H9 (cell line): ENCODE results near the gene ZBED2. TPM values are rescaled to one million over a fixed set of nuclear protein-coding genes. Genes with fewer than 3 reads are reported as not detected.

Experiments
- DNase-seq: peaks from one replicate; pipeline ENCODE4 v3.0.0-alpha.2; 2017
- H2AFZ ChIP-seq: one replicate; pipeline ENCODE4 v1.6.1; 2013; ENCODE audit warnings: mild to moderate bottlenecking, low read length, control low read depth, moderate library complexity
- H2AK5ac ChIP-seq: 2 replicates; pipeline ENCODE4 v1.6.1; 2013; ENCODE audit warnings: low read length, control low read depth, mixed read lengths; ENCODE audit not compliant: insufficient read length
- H2BK120ac ChIP-seq: one replicate; pipeline ENCODE4 v1.6.1; 2013; ENCODE audit warnings: low read depth, mild to moderate bottlenecking, low read length, control low read depth, inconsistent platforms; ENCODE audit not compliant: poor library complexity, severe bottlenecking
- H2BK12ac ChIP-seq: 2 replicates; pipeline ENCODE4 v1.6.1; 2013; ENCODE audit warnings: low read length, control low read depth, mixed read lengths, low read depth; ENCODE audit not compliant: insufficient read length
- H2BK15ac ChIP-seq: 2 replicates; pipeline ENCODE4 v1.6.1; 2013; ENCODE audit warnings: low read depth, low read length, control low read depth
- H2BK20ac ChIP-seq: one replicate; pipeline ENCODE4 v1.6.1; 2013; ENCODE audit warnings: low read depth, mild to moderate bottlenecking, low read length, control low read depth, inconsistent platforms; ENCODE audit not compliant: poor library complexity, severe bottlenecking
- H2BK5ac ChIP-seq: 2 replicates; pipeline ENCODE4 v1.6.1; 2013; ENCODE audit warnings: low read length, control low read depth, mixed read lengths; ENCODE audit not compliant: insufficient read length
- H3K14ac ChIP-seq: 2 replicates; pipeline ENCODE4 v1.6.1; 2013; ENCODE audit warnings: low read length, control low read depth; ENCODE audit not compliant: insufficient read depth
- H3K18ac ChIP-seq: 2 replicates; pipeline ENCODE4 v1.6.1; 2013; ENCODE audit warnings: low read depth, mild to moderate bottlenecking, mixed read lengths, low read length, control low read depth; ENCODE audit not compliant: insufficient read length
- H3K23ac ChIP-seq: 2 replicates; pipeline ENCODE4 v1.6.1; 2013; ENCODE audit warnings: low read length, control low read depth, mixed read lengths, low read depth; ENCODE audit not compliant: insufficient read length
- H3K23me2 ChIP-seq: 2 replicates; pipeline ENCODE4 v1.6.1; 2013; ENCODE audit warnings: low read depth, mild to moderate bottlenecking, mixed read lengths, low read length, control low read depth; ENCODE audit not compliant: insufficient read length, poor library complexity, severe bottlenecking
- H3K27ac ChIP-seq: 2 replicates; pipeline ENCODE4 v1.5.1; 2013; ENCODE audit warnings: low read length, control low read depth, mixed read lengths, low read depth; ENCODE audit not compliant: insufficient read length
- H3K27me3 ChIP-seq: 2 replicates; pipeline ENCODE4 v1.6.1; 2013; ENCODE audit warnings: low read length, control low read depth, inconsistent platforms; ENCODE audit not compliant: insufficient read depth
- H3K4ac ChIP-seq: 2 replicates; pipeline ENCODE4 v1.6.1; 2013; ENCODE audit warnings: low read depth, mild to moderate bottlenecking, control low read depth, inconsistent platforms, low read length, moderate library complexity
- H3K4me1 ChIP-seq: 2 replicates; pipeline ENCODE4 v1.6.1; 2013; ENCODE audit warnings: low read length, control low read depth, inconsistent platforms; ENCODE audit not compliant: insufficient read depth
- H3K4me2 ChIP-seq: 2 replicates; pipeline ENCODE4 v1.6.1; 2013; ENCODE audit warnings: low read length, control low read depth, mixed read lengths; ENCODE audit not compliant: insufficient read length, insufficient read depth
- H3K56ac ChIP-seq: 2 replicates; pipeline ENCODE4 v1.6.1; 2013; ENCODE audit warnings: low read depth, mild to moderate bottlenecking, mixed read lengths, low read length, control low read depth; ENCODE audit not compliant: insufficient read length
- H3K79me1 ChIP-seq: 2 replicates; pipeline ENCODE4 v1.6.1; 2013; ENCODE audit warnings: low read depth, mild to moderate bottlenecking, moderate library complexity, low read length, control low read depth, inconsistent platforms; ENCODE audit not compliant: insufficient read depth, poor library complexity, severe bottlenecking
- H3K79me2 ChIP-seq: 2 replicates; pipeline ENCODE4 v1.6.1; 2013; ENCODE audit warnings: low read length, control low read depth, inconsistent platforms; ENCODE audit not compliant: insufficient read depth
- H3K9ac ChIP-seq: 2 replicates; pipeline ENCODE4 v1.6.1; 2013; ENCODE audit warnings: low read length, control low read depth, mixed read lengths; ENCODE audit not compliant: insufficient read length; ENCODE audit errors: extremely low read depth
- H3K9me3 ChIP-seq: one replicate; pipeline ENCODE4 v1.6.1; 2013; ENCODE audit warnings: low read depth, low read length, inconsistent platforms; ENCODE audit not compliant: control insufficient read depth
- H3T11ph ChIP-seq: one replicate; pipeline ENCODE4 v1.6.1; 2013; ENCODE audit warnings: mild to moderate bottlenecking, low read length, control low read depth, inconsistent platforms
- H4K20me1 ChIP-seq: one replicate; pipeline ENCODE4 v1.6.1; 2013; ENCODE audit not compliant: control insufficient read depth, insufficient read length, insufficient read depth
- H4K5ac ChIP-seq: 2 replicates; pipeline ENCODE4 v1.6.1; 2013; ENCODE audit warnings: low read depth, mild to moderate bottlenecking, mixed read lengths, low read length, control low read depth; ENCODE audit not compliant: insufficient read length
- H4K8ac ChIP-seq: replicated peaks from 2 replicates; pipeline ENCODE4 v1.6.1; 2013; ENCODE audit warnings: low read length, control low read depth, mixed read lengths, low read depth; ENCODE audit not compliant: insufficient read length
- H4K91ac ChIP-seq: 2 replicates; pipeline ENCODE4 v1.6.1; 2013; ENCODE audit warnings: low read depth, mild to moderate bottlenecking, moderate library complexity, mixed read lengths, low read length, control low read depth; ENCODE audit not compliant: insufficient read length
- H3K27ac Mint-ChIP-seq, 3 experiments: 2 replicates in 2 of 3; 3 replicates in 1 of 3; pipeline ENCODE4 v1.8.0; 2020 to 2021; ENCODE audit warnings: mixed read lengths in 3 of 3, mild to moderate bottlenecking in 1 of 3, moderate library complexity in 1 of 3
- H3K27me3 Mint-ChIP-seq: 2 replicates; pipeline ENCODE4 v1.8.0; 2021; ENCODE audit warnings: low read depth, mild to moderate bottlenecking, moderate library complexity, mixed read lengths
- H3K36me3 Mint-ChIP-seq, 3 experiments: 2 replicates in 2 of 3; 3 replicates in 1 of 3; pipeline ENCODE4 v1.8.0; 2020 to 2021; ENCODE audit warnings: low read depth in 3 of 3, mixed read lengths in 3 of 3; ENCODE audit not compliant: insufficient read depth in 1 of 3
- H3K4me1 Mint-ChIP-seq, 2 experiments: 2 replicates each; pipeline ENCODE4 v1.8.0; 2020; ENCODE audit warnings: mixed read lengths in 2 of 2
- H3K4me3 Mint-ChIP-seq, 2 experiments: 2 replicates in 1 of 2; 3 replicates in 1 of 2; pipeline ENCODE4 v1.8.0; 2020 to 2021; ENCODE audit warnings: mild to moderate bottlenecking in 2 of 2, mixed read lengths in 2 of 2, moderate library complexity in 1 of 2
- H3K9me3 Mint-ChIP-seq, 2 experiments: 2 replicates in 1 of 2; 3 replicates in 1 of 2; pipeline ENCODE4 v1.8.0; 2020; ENCODE audit warnings: mild to moderate bottlenecking in 2 of 2, mixed read lengths in 2 of 2, moderate library complexity in 1 of 2
- WGBS: extraction: QIAGEN DNeasy Blood & Tissue Kit; methylation state at CpG from one replicate; pipeline ENCODE4 v1.1.7; 2013; ENCODE audit warnings: missing lambda C conversion rate, low lambda C conversion rate, mixed read lengths; ENCODE audit not compliant: insufficient read length; ENCODE audit errors: extremely low coverage; 5-methylcytosine and 5-hydroxymethylcytosine counted together
- total RNA-seq: library from RNA; stranded (reverse); gene quantifications from 2 replicates; pipeline ENCODE4 v1.2.1, GENCODE V29; 2021
- TF ChIP-seq, protein P1 (sequence below): fragments of 200-600 bp; sonication (generic); conservative IDR thresholded peaks from 3 replicates; pipeline ENCODE4 v1.8.0; 2021; ENCODE audit warnings: antibody characterized with exemption, mild to moderate bottlenecking

The ZBED2 gene
- total RNA-seq, 1 experiment from 2014 or later = not detected

DNA sequence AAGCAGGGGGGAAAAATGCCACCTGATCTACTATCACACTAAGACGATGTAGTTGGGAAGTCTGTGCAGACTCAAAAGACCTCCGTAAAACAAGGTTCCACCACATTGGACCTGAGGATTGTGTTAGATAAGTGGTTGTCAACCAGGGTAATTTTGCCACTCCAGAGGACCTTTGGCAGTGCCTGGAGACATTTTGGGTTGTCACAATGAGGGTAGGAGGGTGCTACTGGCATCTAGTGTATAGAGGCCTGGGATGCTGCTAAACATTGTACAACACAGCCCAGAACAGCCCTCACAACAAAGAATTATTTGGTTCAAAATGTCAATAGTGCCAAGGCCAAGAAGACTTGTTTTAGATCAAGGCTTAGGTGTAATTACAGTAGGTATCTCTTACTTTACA, 14.6 kb upstream of the ZBED2 start:
- Histone ChIP-seq H3K4me1 (no peaks in the 10 kb centered on the region), H3K27ac (no peak overlapping the region), H3K14ac (no peak overlapping the region), H2AK5ac (no peak overlapping the region), H4K91ac (no peak overlapping the region), H2BK12ac (no peak overlapping the region), H2BK5ac (no peak overlapping the region), H3T11ph (no peak overlapping the region), H2BK120ac (no peak overlapping the region), H3K18ac (no peak overlapping the region), H3K9ac (no peak overlapping the region), H4K8ac (no peak overlapping the region), H3K4ac (no peak overlapping the region), H3K56ac (no peak overlapping the region), H3K4me2 (no peak overlapping the region), H3K27me3 (no peaks in the 10 kb centered on the region), H3K9me3 (no peaks in the 10 kb centered on the region), H2BK15ac (no peak overlapping the region), H2AFZ (no peak overlapping the region), H4K5ac (no peak overlapping the region), H3K23ac (no peak overlapping the region), H3K79me1 (no peaks in the 10 kb centered on the region), H3K23me2 (no peaks in the 10 kb centered on the region), H2BK20ac (no peak overlapping the region), H3K79me2 (no peaks in the 10 kb centered on the region), H4K20me1 (no peaks in the 10 kb centered on the region)
- H3K27ac Mint-ChIP-seq = no peak overlapping the region
- TF ChIP-seq, protein P1, sequence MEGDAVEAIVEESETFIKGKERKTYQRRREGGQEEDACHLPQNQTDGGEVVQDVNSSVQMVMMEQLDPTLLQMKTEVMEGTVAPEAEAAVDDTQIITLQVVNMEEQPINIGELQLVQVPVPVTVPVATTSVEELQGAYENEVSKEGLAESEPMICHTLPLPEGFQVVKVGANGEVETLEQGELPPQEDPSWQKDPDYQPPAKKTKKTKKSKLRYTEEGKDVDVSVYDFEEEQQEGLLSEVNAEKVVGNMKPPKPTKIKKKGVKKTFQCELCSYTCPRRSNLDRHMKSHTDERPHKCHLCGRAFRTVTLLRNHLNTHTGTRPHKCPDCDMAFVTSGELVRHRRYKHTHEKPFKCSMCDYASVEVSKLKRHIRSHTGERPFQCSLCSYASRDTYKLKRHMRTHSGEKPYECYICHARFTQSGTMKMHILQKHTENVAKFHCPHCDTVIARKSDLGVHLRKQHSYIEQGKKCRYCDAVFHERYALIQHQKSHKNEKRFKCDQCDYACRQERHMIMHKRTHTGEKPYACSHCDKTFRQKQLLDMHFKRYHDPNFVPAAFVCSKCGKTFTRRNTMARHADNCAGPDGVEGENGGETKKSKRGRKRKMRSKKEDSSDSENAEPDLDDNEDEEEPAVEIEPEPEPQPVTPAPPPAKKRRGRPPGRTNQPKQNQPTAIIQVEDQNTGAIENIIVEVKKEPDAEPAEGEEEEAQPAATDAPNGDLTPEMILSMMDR = no peak
- WGBS = no CpG with 5 or more reads among the region's 2 CpGs
- H3K4me1 Mint-ChIP-seq = peaks cover 0 to 3% of the 10 kb centered on the region in 2 experiments; a peak in 1 of 4 replicates
- no peaks in the 10 kb centered on the region; the same call in 1 of the 2 replicates for H3K27me3 Mint-ChIP-seq
- no peaks in the 10 kb centered on the region for H3K36me3 Mint-ChIP-seq
- DNase-seq = no peak
- no peaks in the 10 kb centered on the region for H3K9me3 Mint-ChIP-seq
- H3K4me3 Mint-ChIP-seq = no peak overlapping the region
